Tibial nerve (tissue), 4 donors: Measurements from ENCODE around the gene GPR78.

Experiments used
- CTCF ChIP-seq, 5 experiments: fragments of 200-600 bp in 3 of 5; fragments of 450-650 bp in 2 of 5; sonication (generic) in 3 of 5; IDR thresholded peaks; one replicate each; pipeline ENCODE4 v1.5.1; 2016 to 2019; ENCODE audit warnings: antibody characterized with exemption in 5 of 5, mild to moderate bottlenecking in 3 of 5, moderate library complexity in 2 of 5
- EP300 ChIP-seq, 2 donors: sonication (generic); formaldehyde crosslinking; IDR thresholded peaks; one replicate each; pipeline ENCODE4 v1.6.1; 2017; ENCODE audit warnings: antibody characterized with exemption in 2 of 2, mild to moderate bottlenecking in 1 of 2
- POLR2A ChIP-seq, 2 donors: fragments of 450-650 bp; IDR thresholded peaks; one replicate each; pipeline ENCODE4 v1.6.1; 2017; ENCODE audit warnings: antibody characterized with exemption in 2 of 2, mild to moderate bottlenecking in 2 of 2, moderate library complexity in 2 of 2

- no peak for TF ChIP-seq EP300 (IDR thresholded peaks at IDR 0.05)
- TF ChIP-seq POLR2A (IDR thresholded peaks at IDR 0.05), result no peak
- no peak for TF ChIP-seq CTCF (IDR thresholded peaks at IDR 0.05)
Measured at GRCh38 chr4:8606966-8607365, 26.8 kb downstream of the GPR78 start.
